DMS53 treated with DMSO at 0.1 percent for 48 hours (cell line): Measurements from ENCODE around the gene KATNB1.
"Not testable (repeated sequence)": the region's sequence is repeated elsewhere in the genome, so short reads cannot be mapped to it uniquely, and the experiment has no call there.

ENCODE experiments used
- DNase-seq: peaks from one replicate; lab custom pipeline; 2025; ENCODE audit not compliant: unreplicated experiment; lab: John Stamatoyannopoulos, UW

Gene KATNB1

DNA sequence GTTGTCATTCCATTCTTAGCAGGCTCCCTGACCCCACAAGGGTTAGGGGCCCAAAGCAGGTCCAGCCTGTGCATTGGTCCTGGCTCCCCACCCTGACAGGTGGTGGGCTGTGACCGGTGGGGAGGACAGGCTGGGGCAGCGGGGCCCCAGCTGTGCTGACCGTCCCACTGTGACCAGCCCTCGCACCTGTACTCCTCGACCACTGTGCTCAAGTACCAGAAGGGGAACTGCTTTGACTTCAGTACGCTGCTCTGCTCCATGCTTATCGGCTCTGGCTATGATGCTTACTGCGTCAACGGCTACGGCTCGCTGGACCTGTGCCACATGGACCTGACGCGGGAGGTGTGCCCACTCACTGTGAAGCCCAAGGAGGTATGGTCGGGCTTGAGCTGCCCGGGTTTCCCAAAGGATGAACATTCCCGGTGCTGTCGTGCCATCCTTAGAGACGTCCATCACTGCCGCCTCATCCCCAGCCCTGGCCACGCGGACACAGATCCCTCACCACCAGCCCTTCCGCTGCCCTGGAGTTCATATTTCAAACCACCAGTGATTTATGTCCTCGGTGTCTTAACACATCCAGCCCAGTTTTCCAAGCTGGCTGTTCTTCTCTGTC is 33.7 kb upstream of the KATNB1 start:
- no peak for DNase-seq

- DNase-seq, result no peak
Observed at GRCh38 chr16:57703416-57704010, 32.1 kb upstream of the KATNB1 start.

DNA sequence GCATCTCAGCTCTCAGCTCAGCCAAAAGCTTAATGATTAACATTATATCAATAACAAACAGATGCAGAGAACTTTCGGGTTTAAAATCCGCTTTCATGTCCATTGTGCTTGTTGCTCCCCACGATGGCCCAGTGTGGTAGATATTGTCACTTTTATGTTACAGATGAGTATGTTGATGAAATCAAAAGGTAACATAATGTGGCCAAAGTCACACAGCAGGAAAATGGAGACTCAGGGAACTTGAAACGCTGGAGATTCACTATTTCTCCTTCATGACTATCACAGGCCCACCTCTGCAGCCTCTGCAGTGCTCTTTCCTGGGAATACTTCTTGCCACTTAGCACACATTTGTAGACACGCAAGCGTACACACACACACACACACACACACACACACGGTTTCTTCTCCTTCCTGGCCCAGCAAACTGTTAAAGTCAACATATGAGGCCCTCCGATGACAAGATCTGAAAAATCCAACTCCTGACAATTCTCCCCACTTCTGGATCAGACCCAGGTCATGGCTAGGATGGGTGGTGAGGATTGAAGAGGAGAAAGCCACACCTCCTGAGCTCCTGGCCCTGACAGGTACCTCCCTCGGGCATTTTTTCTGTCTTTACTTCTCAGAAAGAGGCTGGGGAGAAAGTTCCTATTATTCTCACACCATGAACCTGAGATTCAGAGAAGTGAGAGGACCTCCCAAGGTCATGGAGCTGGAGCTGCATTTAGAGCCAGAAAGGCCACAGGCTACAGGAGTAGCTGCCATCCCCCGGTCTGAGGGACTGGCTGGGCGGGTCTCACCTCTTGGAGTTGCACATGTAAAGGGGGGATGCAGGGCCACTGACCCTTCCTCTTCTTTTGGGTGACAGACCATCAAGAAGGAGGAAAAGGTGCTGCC is 31.3 kb upstream of the KATNB1 start:
- DNase-seq, result peak; percentile 78

DNA sequence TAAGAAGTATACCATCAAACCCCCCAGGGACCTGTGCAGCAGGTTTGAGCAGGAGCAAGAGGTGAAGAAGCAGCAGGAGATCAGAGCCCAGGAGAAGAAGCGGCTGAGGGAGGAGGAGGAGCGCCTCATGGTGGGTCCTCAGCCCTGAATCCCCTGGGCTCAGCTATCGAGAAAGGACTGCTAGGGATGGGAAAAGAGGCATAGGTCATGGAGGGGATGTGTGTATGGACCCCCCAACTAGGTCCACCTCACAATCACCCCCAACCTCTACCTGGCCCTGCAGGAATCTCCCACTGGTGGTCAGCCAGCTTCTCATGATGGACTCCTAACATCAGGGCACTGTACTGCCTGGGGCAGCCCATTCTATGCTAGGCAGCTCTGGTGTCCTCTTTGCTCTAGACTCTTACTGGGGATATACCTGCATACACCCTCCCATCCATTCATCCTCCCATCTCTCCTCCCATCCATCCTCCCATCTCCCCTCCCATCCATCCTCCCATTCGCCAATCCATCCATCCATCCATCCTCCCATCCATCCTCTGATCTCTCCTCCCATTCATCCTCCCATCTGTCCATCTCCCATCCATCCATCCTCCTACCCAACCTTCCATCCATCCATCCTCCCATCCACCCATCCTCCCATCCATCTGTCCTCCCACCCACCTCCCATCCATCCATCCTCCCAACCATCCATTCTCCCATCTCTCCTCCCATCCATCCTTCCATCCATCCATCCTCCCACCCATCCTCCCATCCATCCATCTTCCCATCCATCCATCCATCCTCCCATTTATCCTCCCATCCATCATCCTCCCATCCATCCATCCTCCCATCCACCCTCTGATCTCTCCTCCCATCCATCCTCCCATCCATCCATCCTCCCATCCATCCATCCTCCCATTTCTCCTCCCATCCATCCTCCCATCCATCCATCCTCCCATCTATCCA is 30.4 kb upstream of the KATNB1 start:
- no peak for DNase-seq

DNA sequence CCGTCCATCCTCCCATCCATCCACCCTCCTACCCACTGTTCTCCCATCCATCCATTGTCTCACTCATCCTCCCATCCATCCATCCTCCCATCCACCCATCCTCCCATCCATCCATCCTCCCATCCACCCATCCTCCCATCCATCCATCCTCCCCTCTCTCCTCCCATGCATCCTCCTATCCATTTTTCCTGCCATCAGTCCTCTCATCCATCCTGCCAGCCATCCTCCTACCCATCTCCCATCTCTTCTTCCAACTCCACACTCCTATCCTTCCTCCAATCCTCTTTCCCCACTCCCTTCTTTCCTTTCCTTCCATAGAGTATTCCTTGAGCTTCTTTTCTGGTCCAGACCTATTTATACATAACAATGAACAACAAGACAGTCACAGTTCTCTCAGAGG is 28.9 kb upstream of the KATNB1 start:
- DNase-seq, result no peak

- DNase-seq, result no peak
Observed at GRCh38 chr16:57707331-57707730, 28.2 kb upstream of the KATNB1 start.

DNA sequence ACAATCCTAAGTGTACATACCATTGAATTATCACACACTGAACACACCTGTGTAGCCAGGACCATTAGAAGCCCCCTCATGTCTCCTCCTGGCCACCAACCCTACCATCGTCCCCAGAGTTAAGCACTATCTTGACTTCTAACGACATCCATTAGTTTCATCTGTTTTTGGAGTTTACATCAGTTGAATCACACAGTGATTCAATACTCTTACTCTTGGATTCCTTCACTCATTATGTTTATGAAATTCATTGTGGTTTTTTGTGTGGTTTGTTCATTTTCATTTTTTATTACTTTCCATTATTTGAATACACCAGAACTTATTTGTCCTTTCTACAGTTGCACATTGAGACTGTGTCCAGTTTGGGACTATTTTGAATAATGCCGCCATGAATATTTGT is 27.4 kb upstream of the KATNB1 start:
- no peak for DNase-seq

DNA sequence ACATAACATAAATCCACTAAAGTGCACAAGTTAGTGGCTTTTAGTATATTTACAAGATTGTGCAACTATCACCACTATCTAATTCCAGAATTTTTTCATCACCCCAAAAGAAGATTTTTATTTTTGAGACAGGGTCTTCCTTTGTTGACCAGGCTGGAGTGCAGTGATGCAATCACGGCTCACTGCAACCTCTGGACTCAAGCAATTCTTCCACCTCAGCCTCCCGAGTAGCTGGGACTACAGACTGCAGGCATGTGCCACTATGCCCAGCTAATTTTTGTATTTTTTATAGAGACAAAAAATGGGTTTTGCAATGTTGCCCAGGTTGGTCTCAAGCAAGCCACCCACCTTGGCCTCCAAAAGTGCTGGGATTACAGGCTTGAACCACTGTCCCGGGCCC is 25.9 kb upstream of the KATNB1 start:
- no peak for DNase-seq

- no peak for DNase-seq
Observed at GRCh38 chr16:57711346-57711745, 24.2 kb upstream of the KATNB1 start.

DNA sequence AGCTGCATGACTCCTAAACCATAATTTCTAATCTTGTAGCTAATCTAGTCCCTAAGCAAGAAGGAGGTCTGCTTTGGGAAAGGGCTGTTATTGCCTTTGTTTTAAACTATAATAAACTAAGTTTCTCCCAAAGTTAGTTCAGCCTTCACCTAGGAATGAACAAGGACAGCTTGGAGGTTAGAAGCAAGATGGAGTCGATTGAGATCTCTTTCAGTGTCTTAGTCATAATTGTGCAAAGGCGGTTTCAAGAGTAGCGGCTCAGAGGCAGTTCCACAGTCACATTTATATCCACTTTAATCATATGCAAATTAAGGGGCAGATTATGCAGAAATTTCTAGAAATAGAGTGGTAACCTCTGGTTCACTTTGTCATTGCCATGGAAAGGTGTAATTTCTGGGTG is 23.6 kb upstream of the KATNB1 start:
- DNase-seq, result no peak

DNA sequence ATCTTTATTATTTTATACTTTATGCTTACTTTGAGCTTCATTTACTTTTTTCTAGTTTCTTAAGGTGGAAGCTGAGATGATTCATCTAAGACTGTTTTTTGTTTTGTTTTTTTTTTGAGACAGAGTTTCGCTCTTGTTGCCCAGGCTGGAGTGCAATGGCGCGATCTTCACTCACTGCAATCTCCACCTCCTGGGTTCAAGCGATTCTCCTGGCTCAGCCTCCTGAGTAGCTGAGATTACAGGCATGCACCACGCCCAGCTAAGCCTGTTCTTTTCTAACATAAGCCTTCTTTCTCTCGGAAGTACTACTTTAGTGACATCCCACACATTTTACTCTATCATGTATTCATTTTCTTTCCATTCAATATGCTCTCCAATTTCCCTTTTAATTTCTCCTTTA is 23.0 kb upstream of the KATNB1 start:
- not testable (repeated sequence) for DNase-seq

DNA sequence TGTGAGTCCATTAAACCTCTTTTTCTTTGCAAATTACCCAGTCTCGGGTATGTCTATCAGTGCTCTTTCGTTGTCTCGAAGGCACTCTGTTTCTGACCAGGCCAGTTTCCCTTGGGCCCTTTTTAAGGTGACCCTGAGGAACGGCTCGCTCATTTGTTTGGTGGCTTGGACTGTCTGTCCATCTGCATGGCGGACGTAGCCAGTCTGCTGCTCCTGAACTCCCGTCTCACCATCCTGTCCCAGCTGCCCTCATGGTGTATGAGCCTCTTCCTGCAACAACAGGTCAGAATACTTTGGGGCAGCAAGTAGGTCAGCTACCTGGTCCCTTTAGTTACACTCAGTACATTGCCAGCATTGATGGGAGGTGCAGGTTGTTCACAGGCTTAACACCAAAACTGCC is 22.0 kb upstream of the KATNB1 start:
- no peak for DNase-seq

- no peak for DNase-seq
Observed at GRCh38 chr16:57714047-57714446, 21.5 kb upstream of the KATNB1 start.

- peak; percentile 26 for DNase-seq
Observed at GRCh38 chr16:57720142-57720575, 15.4 kb upstream of the KATNB1 start.

DNA sequence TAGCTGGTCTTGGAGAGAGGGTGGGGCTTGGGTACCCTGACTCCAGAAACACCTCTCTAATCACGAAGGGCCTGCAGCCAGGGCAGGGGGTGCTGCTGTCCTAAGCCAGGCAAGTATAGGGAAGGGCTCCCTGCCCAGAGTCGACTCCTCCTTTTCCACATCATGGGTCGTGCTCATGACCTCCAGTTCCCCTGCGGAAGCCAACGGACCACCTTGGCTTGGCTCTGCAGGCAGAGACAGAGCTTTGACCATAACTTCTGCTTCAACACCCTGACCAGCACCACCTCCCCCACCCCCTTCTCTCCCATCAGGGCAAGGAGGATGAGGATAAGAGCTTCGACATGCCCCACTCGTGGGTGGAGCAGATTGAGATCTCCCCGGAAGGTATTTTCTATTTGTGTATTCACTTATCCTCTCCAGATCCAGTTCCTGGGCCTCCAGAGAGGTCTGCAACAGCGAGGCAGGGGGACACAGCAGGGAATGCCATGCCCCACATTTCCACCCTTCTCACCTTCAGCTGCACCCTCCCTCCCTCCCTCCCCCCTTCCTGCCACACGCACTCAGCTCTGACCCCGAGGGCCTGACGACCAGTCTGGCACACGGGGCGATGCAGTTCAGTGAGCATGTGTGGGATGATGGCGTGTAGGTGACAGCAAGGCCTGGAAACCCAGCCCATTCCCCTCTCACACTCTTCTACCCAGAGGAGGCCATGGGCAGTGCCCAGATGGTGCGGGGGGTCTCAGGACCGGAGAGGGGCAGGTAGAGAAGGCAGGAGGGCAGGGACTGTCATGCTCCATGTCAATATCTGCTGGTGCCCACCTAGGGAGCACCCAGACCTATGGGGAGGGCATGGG is 14.0 kb upstream of the KATNB1 start:
- DNase-seq, result no peak

DNA sequence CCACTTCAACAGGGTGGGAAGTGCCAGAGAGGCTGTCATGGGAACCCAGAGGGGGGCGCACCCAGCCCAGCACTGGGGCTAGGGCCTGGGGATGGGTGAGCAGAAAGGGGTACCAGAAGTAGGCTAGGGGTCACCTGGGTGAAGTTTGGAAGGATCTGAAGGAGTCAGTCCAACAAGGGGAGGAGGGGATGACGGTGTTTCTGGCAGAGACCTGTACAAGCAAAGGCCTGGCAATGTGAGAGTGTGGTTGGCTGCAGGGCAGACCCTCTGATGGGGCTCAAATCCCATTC is 13.4 kb upstream of the KATNB1 start:
- DNase-seq, result no peak

DNA sequence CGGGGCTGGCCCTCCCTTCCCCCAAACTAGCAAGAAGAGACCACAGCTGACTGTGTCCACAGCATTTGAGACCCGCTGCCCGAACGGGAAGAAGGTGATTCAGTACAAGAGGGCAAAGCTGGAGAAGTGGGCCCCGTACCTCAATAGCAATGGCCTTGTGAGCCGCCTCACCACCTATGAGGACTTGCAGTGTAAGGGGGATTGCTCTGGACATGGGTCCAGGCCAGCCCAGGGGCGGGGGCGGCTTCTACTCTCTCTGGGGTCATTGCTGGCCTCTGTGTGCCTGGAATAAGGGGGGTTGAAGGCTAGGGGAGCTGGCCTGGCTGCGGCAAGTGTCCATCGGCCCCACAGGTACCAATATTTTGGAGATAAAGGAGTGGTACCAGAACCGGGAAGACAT is 12.9 kb upstream of the KATNB1 start:
- no peak for DNase-seq

- no peak for DNase-seq
Observed at GRCh38 chr16:57723170-57723569, 12.4 kb upstream of the KATNB1 start.

- no peak for DNase-seq
Observed at GRCh38 chr16:57724531-57724930, 11.0 kb upstream of the KATNB1 start.

GRCh38 chr16:57725151-57725550 is 10.4 kb upstream of the KATNB1 start:
- DNase-seq, result no peak
